ENCODE data around the gene FASTKD3.

The FASTKD3 gene

GRCh38 chr5:7846327-7846726, 22.5 kb downstream of the FASTKD3 start:
- no peak for DNase-seq

GRCh38 chr5:7845557-7845956, 23.3 kb downstream of the FASTKD3 start:
- no peak for DNase-seq

GRCh38 chr5:7844901-7845300, 23.9 kb downstream of the FASTKD3 start:
- DNase-seq: no peak

GRCh38 chr5:7842531-7842930, 26.3 kb downstream of the FASTKD3 start:
- no peak for DNase-seq

DNA sequence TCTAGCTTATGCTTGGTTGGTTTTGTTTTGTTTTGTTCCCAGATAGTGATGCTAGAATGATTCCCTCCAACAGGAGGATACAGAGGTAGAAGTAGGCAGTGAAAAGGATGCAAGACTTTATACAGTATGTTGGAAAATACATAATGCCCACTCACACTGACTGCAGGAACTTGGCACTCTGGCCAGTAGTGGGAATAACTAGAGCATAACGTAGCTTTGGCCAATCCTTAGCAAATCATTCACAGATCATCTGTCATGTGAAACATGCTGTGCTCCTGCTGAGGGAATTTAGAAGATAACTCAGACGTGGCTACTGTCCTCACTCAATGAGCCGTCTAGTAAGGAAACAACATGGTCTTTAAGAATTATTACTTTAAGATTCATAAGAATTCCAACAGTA, 31.4 kb downstream of the FASTKD3 start:
- DNase-seq: no peak

GRCh38 chr5:7834982-7835381, 33.8 kb downstream of the FASTKD3 start:
- DNase-seq: no peak

- DNase-seq: no peak
Observed at GRCh38 chr5:7828269-7828668, 40.6 kb downstream of the FASTKD3 start.

GRCh38 chr5:7827610-7828009, 41.2 kb downstream of the FASTKD3 start:
- no peak for DNase-seq

- no peak for DNase-seq
Observed at GRCh38 chr5:7825630-7826029, 43.2 kb downstream of the FASTKD3 start.

GRCh38 chr5:7824995-7825394, 43.8 kb downstream of the FASTKD3 start:
- no peak for DNase-seq

DNA sequence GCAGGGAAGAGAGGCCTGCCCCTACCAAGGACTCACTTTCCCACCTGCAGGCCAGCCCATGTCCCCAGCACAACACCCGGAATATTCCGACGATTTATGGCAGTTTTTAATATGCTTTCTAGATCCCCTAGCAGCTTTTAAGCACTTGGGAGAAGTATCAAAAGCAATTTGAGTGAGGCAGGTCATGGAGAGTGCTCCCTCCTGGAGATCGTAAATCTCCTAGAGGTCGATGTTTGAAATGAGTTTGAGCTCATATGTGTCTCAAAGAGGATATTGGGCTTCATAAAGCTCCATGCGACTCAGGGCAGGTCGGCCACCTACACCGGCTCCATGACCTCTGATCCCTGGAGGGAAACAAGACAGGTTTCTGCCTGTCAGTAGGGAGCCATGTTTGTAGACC, 45.2 kb downstream of the FASTKD3 start:
- no peak for DNase-seq

DNA sequence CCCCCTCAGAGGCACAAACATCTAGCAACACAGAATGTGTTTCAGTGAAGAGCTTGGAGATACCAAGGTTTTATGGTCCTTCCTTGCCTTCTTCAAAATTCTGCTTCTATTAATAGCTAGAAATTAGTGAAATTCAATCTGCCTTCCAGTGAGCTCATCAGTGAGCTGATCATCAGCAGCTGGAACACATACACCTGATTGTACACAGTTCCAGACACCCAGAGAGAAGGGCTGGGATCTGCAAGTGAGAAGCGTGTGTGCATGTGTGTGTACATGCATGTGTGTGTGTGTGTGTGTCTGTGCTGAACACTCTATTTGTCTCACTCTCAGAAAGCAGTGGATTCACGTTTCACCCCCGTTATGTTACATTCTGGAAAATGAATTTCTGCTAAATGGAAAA, 46.4 kb downstream of the FASTKD3 start:
- no peak for DNase-seq

DNA sequence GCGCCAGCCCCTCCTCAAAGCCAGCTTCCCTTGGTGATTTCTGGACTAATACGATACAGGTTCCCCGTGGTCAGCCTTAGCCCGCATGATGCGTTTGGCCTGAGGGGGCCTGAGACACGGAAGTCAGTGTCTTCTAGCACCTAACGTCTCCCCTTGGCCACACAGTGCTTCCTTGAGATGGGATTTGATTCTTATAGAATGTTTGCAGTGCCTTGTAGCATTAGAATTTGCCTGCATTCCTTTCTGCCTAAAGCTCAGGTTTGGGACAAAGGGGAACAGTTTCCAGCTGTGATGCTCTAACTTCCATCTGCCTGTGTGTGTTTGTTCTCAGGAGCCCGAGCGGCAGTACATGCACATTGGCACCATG, 52.3 kb downstream of the FASTKD3 start:
- DNase-seq: no peak

DNA sequence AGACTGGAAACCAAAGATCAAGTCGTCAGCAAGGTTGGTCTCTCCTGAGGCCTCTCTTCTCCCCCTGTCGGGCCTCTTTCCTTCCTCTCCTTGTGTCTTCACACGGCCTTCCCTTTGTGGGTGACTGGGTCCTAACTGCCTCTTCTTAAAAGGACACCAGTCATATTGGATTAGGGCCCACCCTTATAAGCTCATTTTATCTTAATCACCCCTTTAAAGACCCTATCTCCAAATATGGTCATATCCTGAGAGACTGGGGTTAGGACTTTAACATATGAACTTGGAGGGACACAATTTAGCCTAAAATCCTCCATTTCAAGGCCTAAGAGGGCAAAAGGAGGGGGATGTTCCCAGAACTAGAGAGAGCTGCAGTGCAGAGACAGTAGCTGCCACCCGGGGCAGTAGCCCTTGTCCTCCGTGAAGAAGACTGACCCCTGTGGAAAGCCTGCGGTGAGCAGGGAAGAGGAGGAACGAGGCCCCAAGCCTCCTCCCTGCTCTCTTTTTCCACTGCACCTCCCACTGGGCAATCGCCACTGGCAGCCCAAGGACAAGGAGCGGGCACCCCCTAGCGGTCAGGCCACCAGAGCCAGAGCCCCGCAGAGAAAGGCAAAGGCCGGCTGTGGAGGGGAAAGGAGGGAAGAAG, 52.8 kb downstream of the FASTKD3 start:
- peak; percentile 87 for DNase-seq

DNA sequence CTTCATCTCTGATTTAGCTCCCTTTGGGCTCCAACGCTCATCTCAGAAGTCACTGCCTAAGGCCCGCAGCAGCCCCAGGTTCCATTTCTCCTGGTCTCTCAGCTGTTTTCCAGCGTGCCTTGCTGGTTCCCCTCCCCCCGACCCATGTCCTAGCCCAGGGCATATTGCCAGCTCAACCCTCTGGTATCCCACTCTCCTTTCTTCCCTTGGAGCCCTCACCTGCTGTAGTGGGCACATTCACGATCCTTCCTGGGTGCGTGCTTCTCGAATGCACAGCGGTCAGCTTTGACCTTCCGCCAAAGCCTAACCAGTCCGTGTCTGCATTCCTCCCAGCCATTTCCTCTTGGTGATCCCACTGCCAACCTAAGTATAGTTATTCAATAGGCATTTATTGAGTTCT, 54.0 kb downstream of the FASTKD3 start:
- no peak for DNase-seq

- DNase-seq: no peak
Observed at GRCh38 chr5:7813576-7813975, 55.3 kb downstream of the FASTKD3 start.

DNA sequence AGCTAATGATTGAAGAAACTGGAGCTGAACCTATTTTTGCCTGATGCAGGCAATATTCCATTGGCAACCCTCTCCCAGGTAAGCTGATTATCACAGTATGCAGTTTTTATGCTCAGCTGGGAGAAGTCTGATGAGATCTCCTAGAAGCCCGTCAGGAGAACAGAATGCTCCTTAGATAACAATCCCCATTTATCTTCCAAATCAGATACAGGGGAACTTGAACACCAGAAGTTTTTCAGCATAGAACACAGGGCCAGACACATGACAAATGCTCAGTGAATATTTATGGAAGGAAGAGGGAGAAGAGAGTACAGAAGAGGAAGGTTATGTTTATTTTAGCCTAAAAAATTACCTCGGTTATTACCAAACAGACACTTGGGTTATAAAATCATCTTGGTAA, 55.8 kb downstream of the FASTKD3 start:
- no peak for DNase-seq

DNA sequence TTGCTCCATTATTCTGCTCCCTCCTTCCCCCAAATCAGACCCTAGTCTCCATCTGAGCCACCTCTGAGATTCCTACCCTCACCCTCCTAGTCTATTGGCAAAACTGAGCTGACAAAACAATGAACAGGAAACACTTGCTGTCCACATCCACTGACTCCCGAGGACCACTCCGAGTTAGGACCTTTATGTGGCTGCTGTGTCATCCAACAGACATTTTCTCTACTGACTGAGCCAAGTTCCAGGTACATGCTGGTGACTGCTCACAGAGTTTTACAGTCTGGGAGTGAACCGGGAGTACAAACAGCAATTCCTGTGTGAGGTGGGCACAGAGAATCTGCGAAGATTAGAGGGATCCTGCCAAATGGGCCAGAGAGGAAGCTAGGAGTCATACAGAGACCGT, 57.1 kb downstream of the FASTKD3 start:
- DNase-seq: no peak
